NCI-H82 treated with DMSO at 0.1 percent for 48 hours (cell line): ENCODE data around the gene ASPHD1.
A peak's percentile ranks its signal among the peaks of the same experiment; 100 is the strongest.
"Not testable (repeated sequence)": the region's sequence is repeated elsewhere in the genome, so short reads cannot be mapped to it uniquely, and the experiment has no call there.

Experiments used
- DNase-seq: peaks from one replicate; lab custom pipeline; 2025; ENCODE audit not compliant: unreplicated experiment; lab: John Stamatoyannopoulos, UW

Gene ASPHD1

GRCh38 chr16:29906520-29907244, 6.4 kb downstream of the ASPHD1 start:
- DNase-seq, result no peak

GRCh38 chr16:29907973-29908372, 7.7 kb downstream of the ASPHD1 start:
- no peak for DNase-seq

- no peak for DNase-seq
These were observed 8.5 kb downstream of the ASPHD1 start for GRCh38 chr16:29908719-29909220.

GRCh38 chr16:29909391-29909790, 9.1 kb downstream of the ASPHD1 start:
- DNase-seq, result no peak

- DNase-seq, result not testable (repeated sequence)
These were observed 9.6 kb downstream of the ASPHD1 start for GRCh38 chr16:29909851-29910250.

- DNase-seq, result no peak
These were observed 10.8 kb downstream of the ASPHD1 start for GRCh38 chr16:29910819-29911675.

- DNase-seq, result no peak
These were observed 11.4 kb downstream of the ASPHD1 start for GRCh38 chr16:29911676-29912010.

- DNase-seq, result no peak
These were observed 11.8 kb downstream of the ASPHD1 start for GRCh38 chr16:29912087-29912486.

- DNase-seq, result no peak
These were observed 13.2 kb downstream of the ASPHD1 start for GRCh38 chr16:29913514-29913913.

- DNase-seq, result no peak
These were observed 15.4 kb downstream of the ASPHD1 start for GRCh38 chr16:29915590-29916247.

- DNase-seq, result no peak
These were observed 16.7 kb downstream of the ASPHD1 start for GRCh38 chr16:29916979-29917378.

GRCh38 chr16:29920288-29921033, 20.2 kb downstream of the ASPHD1 start:
- no peak for DNase-seq

- no peak for DNase-seq
These were observed 20.7 kb downstream of the ASPHD1 start for GRCh38 chr16:29921034-29921385.

- DNase-seq, result no peak
These were observed 22.0 kb downstream of the ASPHD1 start for GRCh38 chr16:29922326-29922725.

GRCh38 chr16:29922986-29923501, 22.8 kb downstream of the ASPHD1 start:
- DNase-seq, result no peak

- DNase-seq, result no peak
These were observed 24.9 kb downstream of the ASPHD1 start for GRCh38 chr16:29925105-29925756.

GRCh38 chr16:29925781-29926710, 25.8 kb downstream of the ASPHD1 start, which contains the start of gene KCTD13:
Gene KCTD13, minus strand, starts transcription at chr16:29926226. Its CDS starts 193 bp downstream, at chr16:29926033.
- DNase-seq, result peak; percentile 64

- no peak for DNase-seq
These were observed 26.4 kb downstream of the ASPHD1 start for GRCh38 chr16:29926711-29927052.
